ENCODE measurements around the gene MMAB.

DNA sequence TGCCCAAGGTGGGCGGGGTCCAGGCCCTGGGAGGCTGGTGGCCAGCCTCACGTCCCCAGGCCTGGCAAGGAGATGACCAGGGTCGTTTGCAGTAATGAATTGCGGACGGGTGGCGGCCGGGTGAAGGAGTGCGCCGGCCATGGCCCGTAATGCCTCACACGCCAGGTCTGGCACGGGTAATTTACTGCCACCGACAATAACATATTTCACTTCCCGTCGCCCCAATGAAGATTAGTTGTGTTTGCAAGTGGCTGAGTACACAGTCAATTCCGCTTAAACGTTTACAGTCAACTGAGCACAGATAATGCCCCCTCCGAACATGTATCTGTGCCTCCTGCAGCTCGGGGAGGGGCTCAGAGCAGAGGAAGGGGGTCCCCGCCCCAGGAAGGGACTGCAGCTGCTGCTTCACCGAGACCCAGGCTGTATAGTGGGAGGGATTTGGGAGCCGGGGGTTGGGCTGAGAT lies 48.6 kb upstream of the MMAB start:
- TF ChIP-seq, protein P1, sequence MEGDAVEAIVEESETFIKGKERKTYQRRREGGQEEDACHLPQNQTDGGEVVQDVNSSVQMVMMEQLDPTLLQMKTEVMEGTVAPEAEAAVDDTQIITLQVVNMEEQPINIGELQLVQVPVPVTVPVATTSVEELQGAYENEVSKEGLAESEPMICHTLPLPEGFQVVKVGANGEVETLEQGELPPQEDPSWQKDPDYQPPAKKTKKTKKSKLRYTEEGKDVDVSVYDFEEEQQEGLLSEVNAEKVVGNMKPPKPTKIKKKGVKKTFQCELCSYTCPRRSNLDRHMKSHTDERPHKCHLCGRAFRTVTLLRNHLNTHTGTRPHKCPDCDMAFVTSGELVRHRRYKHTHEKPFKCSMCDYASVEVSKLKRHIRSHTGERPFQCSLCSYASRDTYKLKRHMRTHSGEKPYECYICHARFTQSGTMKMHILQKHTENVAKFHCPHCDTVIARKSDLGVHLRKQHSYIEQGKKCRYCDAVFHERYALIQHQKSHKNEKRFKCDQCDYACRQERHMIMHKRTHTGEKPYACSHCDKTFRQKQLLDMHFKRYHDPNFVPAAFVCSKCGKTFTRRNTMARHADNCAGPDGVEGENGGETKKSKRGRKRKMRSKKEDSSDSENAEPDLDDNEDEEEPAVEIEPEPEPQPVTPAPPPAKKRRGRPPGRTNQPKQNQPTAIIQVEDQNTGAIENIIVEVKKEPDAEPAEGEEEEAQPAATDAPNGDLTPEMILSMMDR (IDR thresholded peaks at IDR 0.05) = no peak
- no peak for TF ChIP-seq EZH2 (IDR thresholded peaks at IDR 0.05)
- TF ChIP-seq EZH2phosphoT487 (IDR thresholded peaks at IDR 0.05) = no peak
